ENCODE data around the gene C4orf50.
"Not testable (repeated sequence)": the region's sequence is repeated elsewhere in the genome, so short reads cannot be mapped to it uniquely, and the experiment has no call there.

C4orf50 gene

GRCh38 chr4:6012200-6012599 is 6.0 kb downstream of the C4orf50 start:
- DNase-seq = no peak

- no peak for DNase-seq
Observed at GRCh38 chr4:6011686-6012085, 6.5 kb downstream of the C4orf50 start.

- DNase-seq = no peak
Observed at GRCh38 chr4:6011271-6011671, 7.0 kb downstream of the C4orf50 start.

- no peak for DNase-seq
Observed at GRCh38 chr4:6010789-6011188, 7.4 kb downstream of the C4orf50 start.

GRCh38 chr4:6009452-6009851 is 8.8 kb downstream of the C4orf50 start:
- DNase-seq = no peak

GRCh38 chr4:6008766-6009385 is 9.4 kb downstream of the C4orf50 start:
- no peak for DNase-seq

GRCh38 chr4:6008092-6008551 is 10.1 kb downstream of the C4orf50 start:
- no peak for DNase-seq

GRCh38 chr4:6005175-6005574 is 13.1 kb downstream of the C4orf50 start:
- DNase-seq = no peak

- not testable (repeated sequence) for DNase-seq
Observed at GRCh38 chr4:6003485-6003884, 14.7 kb downstream of the C4orf50 start.

- no peak for DNase-seq
Observed at GRCh38 chr4:6002926-6003325, 15.3 kb downstream of the C4orf50 start.

- peak in 1 of 2 donors; percentile 7 for DNase-seq
Observed at GRCh38 chr4:6002492-6002833, 15.8 kb downstream of the C4orf50 start.

- peak in 1 of 2 donors; percentile 7 for DNase-seq
Observed at GRCh38 chr4:6001680-6002491, 16.3 kb downstream of the C4orf50 start.

GRCh38 chr4:5999830-6000365 is 18.3 kb downstream of the C4orf50 start:
- DNase-seq = peak in 1 of 2 donors; percentile 6

GRCh38 chr4:5999356-5999755 is 18.9 kb downstream of the C4orf50 start:
- DNase-seq = peak in 1 of 2 donors; percentile 7

- peak; percentile 35 to 44 for DNase-seq
Observed at GRCh38 chr4:5998333-5998936, 19.8 kb downstream of the C4orf50 start.

GRCh38 chr4:5996641-5997040 is 21.6 kb downstream of the C4orf50 start:
- DNase-seq = peak in 1 of 2 donors; percentile 2

- peak in 1 of 2 donors; percentile 10 for DNase-seq
Observed at GRCh38 chr4:5995901-5996623, 22.2 kb downstream of the C4orf50 start.

GRCh38 chr4:5993876-5994811 is 24.1 kb downstream of the C4orf50 start:
- DNase-seq = peak in 1 of 2 donors; percentile 7

- DNase-seq = not testable (repeated sequence)
Observed at GRCh38 chr4:5993346-5993745, 24.9 kb downstream of the C4orf50 start.

GRCh38 chr4:5992828-5993321 is 25.4 kb downstream of the C4orf50 start:
- peak in 1 of 2 donors; percentile 6 for DNase-seq

GRCh38 chr4:5992171-5992827 is 25.9 kb downstream of the C4orf50 start:
- peak in 1 of 2 donors; percentile 2 for DNase-seq
